HEK293 (cell line): ENCODE measurements around the gene PKDREJ.
"Not testable (repeated sequence)": the region's sequence is repeated elsewhere in the genome, so short reads cannot be mapped to it uniquely, and the experiment has no call there.

ENCODE experiments used
- CTCF ChIP-seq: fragments of 450-650 bp; formaldehyde crosslinking; IDR thresholded peaks from 2 replicates; pipeline ENCODE4 v1.5.1; 2016; ENCODE audit warnings: missing biosample characterization, missing genetic modification characterization
- YY1 ChIP-seq: fragments of 450-650 bp; formaldehyde crosslinking; IDR thresholded peaks from 2 replicates; pipeline ENCODE4 v1.5.1; 2018; ENCODE audit warnings: missing biosample characterization, missing genetic modification characterization
- ZNF10 ChIP-seq: fragments of 450-650 bp; formaldehyde crosslinking; IDR thresholded peaks from 2 replicates; pipeline ENCODE4 v1.5.1; 2017; ENCODE audit warnings: missing biosample characterization, missing genetic modification characterization
- ZNF830 ChIP-seq: fragments of 450-650 bp; IDR thresholded peaks from 2 replicates; pipeline ENCODE4 v1.5.0; 2018; ENCODE audit warnings: missing biosample characterization, missing genetic modification characterization, low read depth, mild to moderate bottlenecking, moderate library complexity

DNA sequence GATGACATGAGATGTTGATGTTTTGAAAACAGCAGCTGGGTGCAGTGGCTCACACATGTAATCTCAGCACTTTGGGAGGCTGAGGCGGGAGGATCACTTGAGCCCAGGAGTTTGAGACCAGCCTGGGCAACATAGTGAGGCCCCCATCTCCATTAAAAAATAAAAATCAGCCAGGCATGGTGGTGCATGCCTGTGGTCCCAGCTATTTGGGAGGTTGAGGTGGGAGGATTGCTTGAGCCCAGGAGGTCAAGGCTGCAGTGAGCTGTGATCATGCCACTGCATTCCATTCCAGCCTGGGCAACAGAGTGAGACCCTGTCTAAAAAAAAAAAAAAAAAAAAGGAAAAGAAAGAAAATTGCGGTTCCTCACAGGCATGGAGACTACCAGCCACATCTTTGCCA lies 49.7 kb upstream of the PKDREJ start:
- TF ChIP-seq CTCF, ZNF10, YY1, ZNF830 (tag by site-specific recombination): not testable (repeated sequence)
